Measurements from ENCODE around the gene RUFY4.
A peak's percentile ranks its signal among the peaks of the same experiment; 100 is the strongest.

Gene RUFY4, protein sequence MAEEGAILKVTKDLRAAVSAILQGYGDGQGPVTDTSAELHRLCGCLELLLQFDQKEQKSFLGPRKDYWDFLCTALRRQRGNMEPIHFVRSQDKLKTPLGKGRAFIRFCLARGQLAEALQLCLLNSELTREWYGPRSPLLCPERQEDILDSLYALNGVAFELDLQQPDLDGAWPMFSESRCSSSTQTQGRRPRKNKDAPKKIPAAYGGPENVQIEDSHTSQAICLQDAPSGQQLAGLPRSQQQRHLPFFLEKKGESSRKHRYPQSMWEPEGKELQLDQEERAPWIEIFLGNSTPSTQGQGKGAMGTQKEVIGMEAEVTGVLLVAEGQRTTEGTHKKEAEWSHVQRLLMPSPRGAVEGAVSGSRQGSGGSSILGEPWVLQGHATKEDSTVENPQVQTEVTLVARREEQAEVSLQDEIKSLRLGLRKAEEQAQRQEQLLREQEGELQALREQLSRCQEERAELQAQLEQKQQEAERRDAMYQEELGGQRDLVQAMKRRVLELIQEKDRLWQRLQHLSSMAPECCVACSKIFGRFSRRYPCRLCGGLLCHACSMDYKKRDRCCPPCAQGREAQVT

DNA sequence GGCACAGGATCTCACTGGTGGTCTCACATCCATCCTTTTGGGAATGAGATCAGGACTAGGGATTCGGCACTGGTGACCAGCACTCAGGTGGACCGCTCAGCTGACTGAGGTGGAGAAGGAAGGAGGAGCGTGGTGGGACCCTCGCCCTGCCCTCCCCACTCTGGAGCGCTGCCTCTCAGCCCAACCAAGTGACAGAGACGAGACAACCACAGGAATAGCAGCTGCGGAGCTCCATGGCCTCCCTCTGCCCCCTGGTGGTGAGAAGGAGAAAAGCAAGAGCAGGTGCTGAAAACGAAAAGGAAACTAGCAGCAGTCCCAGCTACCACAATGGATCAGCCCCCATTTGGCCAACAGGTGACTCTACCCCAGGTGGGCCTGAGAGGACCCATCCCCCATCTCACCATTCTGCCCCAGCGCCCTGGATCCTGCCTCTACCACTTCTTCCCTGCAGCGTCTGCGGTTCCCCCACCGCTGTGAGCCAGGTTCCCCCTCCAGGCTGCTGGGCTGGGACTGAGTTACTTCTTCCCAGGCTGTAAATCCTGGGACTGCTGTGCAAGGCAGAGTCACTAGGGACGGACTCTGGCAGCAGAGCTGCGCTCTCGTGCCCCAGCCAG, at the start of gene RUFY4:
Gene RUFY4 (plus strand): TSS at position 533 of the 614 bp plus-strand sequence. CDS start 1,353 bp downstream, outside the sequence.
- DNase-seq, result peak; percentile 79

DNA sequence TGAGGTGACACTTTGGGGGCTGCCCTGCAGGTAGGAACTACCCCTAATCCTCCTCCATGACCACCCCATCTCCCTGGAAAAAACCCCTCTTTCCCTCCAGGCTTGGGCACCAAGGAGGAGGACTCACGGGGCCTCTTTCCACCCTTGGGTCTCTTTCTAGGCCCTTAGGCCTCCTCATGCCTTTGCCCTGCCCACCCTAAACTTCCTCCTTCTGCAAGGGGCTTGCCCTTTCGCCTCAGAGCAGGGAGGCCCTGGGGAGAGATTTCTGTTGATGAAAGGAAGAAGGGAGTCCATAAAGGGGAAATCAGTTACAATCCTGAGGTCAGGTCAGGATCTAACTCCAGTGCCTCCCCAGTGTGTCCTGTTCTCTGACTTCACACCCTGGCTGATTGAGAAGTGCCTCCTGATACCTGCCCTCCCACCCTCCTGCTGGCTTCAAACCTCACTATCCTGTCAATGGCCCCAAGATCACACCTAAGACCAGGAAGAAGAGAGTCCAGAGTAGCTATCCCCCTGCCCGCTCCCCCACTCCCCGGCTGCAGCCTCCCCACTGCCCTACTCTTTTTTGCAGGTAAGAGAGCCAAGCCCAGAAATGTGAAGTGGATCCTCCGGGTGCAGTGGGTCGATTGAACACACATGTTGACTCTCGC, 49.5 kb upstream of the RUFY4 start:
- DNase-seq, result no peak

DNA sequence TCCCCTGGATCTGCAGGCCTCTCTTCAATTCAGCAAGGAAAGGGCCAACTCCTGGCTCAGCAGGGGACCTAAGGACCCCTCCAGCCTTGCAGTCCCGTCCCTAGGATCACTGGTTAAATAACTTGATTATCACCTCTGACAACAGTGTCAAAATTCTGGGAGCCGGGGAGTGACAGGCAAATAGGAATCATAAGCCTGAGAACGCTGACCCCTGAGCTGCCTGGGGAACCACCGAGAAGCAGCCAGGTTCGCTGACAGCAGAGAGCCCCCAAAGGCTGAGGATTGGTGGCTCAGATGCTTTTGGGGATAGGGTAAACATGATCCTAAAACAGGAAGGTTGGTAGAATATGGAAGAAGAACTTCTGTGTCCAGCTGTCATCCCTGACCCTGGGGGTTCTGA, 48.8 kb upstream of the RUFY4 start:
- DNase-seq, result no peak

DNA sequence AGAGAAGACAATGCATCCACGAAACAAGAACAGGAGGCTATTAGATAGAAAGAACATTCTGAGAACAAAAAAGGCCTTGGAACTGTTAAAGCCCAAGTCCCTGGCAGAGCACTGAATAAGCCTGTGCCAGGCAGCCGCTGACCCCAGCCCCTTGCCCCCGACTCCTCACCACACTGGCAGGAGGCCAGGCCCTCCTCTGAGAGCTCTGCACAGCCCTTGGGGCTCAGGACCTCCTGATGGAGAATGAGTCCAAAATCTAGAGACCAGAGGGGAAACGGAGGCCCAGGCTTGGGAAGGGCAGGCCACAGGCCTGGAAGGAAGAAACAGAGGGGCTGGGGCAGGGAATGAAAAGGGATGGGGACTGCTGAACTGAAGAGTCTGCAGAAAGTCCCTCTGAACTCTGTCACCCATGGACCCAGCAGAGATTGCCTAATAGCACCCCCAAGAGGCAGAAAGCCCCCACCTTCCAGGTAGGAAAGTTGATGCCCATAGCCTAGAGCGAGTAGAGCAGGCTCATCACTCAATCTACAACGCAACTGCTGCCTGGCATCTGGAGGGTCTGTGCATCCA, 48.0 kb upstream of the RUFY4 start:
- DNase-seq, result no peak

DNA sequence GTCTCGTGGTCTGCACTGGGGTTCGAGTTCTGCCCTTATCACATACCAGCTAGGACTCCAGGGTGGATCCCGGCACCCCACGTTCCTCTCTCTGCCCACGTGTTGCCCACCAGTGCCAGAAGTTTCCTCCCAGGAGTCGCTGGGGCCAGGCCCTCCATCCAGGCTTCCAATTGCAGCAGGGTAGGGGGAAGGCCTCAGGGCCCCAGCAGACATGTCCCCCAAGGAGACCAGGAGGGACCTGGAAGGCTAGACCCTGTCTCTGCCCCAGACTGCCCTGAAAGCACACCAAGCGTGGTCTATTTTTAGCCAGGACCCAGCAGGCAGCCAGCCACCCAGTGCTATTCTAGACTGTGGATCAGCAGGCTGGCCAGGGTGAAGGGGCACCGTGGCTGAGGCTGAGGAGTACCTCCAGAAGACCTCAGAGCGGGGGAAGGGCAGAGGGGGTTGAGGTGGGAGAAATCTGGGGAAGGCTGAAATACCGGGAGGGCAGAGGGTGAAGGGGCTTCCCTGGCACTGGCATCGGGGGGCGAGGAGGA, 47.4 kb upstream of the RUFY4 start:
- DNase-seq, result no peak

DNA sequence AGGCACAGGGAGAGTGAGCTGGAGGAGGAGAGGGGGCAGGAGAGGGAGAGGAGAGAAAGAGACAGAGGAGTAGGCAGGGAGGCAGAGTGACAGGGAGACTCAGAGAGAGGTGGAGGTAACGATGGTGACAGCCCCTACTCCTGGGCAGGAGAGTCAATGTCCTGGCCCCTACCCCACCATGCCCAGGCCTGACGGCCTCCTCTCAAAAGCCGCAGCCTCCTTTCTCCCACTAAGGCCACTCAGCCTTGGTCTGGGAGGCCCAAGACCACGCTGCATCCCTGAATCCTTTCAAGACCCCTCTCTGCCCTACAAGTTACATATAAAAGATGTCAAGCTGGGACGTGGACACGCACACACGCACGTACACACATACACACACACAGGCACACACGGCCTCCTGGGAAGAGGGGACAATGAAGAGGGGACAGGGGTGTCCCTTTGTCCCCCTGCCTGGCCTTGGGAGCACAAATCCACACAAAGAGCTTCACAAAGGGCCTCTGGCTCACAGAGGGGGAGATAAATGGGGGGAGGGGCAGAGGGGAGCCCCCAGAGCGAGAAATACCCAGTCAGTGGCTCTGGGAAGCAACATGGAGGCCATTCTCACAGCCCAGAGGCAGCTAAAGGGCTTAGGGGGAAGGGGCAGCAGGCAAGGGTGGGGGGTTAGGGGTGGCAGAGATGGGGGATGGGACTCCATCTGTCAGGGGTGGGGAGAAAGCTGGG, 46.8 kb upstream of the RUFY4 start:
- no peak for DNase-seq

DNA sequence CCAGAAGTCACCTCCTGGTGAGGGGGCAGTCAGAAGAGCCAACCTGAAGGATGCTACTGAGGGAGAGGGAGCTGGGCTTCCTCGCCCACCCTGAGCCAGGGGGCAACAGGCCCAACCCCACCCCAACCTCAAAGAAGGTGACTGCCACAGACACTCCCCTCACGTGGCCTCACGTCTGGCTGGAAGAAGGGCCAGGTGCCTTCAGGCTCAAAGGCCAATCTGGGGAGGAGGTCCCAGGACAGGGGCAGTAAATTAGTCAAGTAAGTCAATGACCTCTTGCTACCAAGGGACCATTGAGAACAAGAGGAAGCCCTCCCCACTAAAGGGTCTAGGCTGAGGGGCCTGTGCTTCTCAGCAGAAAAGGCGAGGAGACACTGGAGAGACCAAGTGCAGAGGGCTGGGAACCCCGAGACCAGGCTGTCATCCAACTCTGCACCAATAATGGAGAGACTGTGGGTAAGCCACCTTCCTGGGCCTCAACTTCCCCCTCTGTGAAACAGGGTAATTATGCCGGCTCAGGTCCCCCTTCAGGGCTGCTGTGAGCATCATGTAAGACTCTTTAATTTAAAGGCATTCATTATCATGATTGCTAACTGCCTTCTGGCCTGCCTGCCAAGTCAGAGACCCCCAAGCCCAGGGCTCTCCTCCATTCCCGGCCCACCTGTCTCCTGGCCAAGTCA, 46.1 kb upstream of the RUFY4 start:
- no peak for DNase-seq

DNA sequence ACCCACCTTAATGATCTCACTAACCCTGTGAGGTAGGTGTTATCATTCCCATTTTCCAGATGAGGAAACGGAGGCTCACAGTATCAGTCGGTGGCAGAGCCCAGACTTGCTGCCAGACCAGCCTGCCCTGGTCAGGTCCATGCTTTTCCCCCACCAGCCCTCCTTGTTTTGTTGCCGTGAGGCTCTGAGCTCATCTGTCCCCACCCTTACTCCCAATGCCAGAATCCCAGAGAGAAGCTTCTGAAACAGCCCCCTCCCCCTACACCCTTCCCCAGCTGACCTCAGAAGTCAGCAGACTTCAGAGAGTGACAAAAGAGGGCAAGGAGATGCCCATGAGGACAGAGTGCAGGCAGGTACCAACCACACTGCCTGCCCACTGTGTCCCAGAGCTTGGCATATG, 45.4 kb upstream of the RUFY4 start:
- no peak for DNase-seq

DNA sequence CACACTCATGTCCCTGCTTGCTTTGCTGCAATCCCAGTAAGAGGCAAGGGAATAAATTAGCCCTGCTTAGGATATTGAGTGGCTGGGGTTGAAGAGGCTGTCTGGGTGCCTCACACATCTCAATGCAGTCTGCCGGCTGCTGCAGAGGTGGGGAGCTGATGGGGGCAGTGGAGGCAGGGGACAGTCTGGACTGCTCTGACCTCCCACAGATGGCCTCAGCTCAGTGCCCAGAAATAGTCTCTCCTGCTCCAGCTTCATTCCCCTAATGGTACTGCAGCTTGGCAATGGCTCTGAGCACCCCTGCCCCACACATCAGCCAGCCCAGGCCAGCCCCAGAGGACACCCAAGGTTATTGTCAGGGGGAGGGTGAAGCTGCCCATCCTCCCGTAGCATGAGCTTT, 44.7 kb upstream of the RUFY4 start:
- no peak for DNase-seq

DNA sequence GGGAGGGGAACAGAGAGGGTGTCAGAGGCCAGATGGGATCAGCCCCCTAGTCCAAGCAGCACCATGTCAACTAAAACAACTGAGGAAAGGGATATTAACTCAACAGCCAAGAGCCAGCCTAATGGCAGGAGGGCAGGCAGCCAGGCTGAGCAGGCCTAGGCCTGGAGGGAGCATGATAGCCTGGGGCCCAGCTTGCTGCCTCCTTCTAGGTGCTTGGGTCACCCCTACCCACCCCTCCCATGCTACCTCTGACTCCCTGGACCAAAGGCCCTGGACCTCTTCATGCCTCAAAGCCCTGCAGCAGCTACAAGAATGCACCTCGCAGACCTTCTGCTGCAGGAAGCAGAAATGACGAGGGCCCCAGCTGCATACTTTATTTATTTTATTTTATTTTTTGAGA, 44.2 kb upstream of the RUFY4 start:
- DNase-seq, result no peak

DNA sequence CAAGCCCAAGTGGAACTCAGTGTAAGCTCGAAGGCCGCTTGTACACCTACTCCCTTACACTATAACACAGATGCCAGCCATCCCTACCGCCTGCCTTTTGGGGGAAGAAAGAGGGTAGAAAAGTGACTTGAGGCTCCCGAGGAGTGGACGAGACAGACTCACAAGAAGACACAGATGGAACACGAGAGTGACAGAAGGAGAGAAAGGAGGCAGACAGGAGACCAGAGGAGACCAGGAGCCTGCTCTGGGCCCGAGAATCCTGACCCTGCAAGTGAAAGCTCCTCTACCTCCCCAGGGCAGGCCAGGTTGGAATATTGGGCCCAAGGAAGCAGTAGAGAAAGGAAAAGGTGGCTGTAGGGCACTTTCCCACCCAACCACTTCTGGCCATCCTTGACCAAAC, 42.8 kb upstream of the RUFY4 start:
- no peak for DNase-seq

DNA sequence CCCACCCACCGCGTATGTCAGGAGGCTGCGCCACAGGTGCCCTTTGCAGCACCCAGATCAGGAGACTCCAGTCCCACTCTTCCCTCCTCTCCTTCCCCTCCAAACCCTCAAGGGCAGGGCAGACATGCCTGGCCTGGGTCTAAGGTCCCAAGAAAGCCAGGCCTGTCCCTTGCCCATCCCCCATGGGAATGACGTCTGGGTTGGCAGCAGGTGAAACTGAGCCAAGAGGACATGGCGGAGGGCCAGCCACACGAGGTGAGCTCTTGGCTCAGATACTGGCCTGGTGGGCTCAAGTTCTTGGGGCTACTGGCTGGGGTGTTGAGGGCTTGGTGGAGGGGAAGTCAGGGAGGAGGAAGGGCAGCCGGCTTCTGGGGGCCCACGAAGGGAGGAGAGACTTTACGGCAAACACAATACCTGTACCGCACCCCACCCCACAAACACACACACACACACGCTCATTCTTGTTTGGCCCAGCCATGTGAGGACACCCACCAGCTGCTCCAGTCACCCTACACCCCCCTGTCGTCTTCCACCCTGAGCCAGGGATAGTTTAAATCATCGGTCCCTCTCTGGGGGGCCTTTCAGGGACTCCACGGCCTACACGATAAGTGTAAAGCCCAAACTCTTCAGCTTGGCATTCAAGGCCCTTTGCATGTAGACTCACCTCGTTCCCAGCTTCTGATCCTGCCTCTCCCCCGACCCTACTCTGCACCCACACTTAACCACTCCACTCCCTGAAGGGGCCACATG, 42.2 kb upstream of the RUFY4 start:
- DNase-seq, result no peak

DNA sequence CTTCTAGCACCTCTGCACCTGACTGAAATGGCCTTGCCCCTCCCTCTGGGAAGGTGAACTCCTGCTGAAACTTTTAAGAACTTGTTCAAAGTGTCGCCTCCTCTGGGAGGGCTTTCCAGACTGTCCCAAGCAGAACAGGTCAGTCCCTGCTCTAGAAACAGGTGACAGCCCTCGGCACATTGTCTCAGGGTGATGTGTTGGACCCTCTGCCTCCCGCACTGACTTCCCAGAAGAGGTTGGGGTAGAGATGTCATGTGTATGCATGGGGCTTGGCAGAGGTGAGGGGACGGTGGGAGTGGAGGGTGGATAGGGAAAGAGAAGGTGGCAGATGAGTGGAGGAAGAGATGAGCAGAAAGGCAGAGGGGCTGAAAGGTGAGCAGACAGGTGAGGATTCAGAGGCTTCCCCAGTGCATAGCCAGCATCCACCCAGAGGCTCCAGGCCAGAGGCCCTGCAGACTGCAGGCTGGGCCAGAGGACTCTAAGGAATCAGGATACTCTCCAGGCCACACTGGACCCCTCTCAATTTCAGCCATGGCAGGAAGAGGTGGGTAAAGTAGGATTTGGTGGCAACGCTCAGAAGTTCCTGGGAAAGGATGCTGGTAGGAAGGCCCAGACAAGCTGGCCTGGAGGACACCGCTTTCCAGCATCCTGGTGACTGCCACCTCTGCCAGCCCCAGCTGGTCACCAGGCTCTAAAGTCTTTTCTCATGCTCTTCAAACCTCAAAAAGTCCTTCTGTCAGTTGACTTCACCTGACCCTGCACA, 41.4 kb upstream of the RUFY4 start:
- no peak for DNase-seq

DNA sequence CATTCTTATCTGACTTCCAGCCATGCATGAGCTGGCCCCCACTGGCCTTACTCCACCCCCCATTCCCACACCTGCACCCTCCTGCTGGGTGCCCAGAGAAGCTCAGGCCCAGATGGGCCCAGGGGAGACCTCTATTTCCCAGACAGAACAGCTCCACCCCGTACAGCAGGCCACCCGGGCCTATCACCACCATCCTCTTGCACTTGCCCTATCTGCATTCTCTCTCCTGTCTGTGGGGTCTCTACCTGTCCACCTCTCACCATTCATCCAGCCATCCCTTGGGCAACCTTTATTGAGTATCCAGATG, 40.9 kb upstream of the RUFY4 start:
- no peak for DNase-seq

DNA sequence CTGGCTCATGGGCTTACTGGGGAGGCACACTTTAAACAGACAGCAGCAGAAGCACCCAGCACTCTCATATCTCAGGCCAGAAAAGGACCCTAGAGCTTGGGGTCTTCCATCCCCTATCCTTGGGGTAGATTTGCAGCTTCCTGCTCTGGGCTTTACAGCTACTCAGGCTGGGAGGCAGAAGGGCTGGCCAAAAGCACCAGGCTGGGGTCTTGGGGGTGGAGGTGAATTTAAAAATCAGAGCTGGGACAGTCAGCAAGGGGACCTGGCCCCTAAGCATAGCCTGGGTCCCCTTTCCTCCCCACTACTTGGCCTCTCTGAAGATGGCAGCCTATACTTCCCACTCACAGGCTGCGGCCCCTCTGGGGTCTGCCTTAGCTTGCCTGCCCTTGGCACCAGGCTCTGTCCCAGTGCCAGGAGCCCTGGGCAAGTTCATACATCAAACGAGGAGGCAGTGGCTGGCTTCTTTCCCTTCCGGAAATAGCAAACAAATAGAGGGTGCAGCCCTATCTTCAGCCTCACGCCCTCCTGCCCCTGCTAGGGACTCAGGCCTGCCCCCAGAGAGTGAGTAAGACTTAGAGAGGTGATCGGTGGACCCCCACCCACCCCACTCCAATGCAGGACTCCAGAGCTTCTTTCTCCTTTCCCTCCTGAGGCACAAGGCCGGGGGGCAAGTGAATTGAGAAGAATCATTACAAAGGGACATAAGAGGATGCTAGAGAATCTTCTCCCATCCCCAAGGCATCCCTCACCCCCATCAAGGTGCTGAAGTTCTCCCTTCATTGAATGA, 40.3 kb upstream of the RUFY4 start:
- no peak for DNase-seq

DNA sequence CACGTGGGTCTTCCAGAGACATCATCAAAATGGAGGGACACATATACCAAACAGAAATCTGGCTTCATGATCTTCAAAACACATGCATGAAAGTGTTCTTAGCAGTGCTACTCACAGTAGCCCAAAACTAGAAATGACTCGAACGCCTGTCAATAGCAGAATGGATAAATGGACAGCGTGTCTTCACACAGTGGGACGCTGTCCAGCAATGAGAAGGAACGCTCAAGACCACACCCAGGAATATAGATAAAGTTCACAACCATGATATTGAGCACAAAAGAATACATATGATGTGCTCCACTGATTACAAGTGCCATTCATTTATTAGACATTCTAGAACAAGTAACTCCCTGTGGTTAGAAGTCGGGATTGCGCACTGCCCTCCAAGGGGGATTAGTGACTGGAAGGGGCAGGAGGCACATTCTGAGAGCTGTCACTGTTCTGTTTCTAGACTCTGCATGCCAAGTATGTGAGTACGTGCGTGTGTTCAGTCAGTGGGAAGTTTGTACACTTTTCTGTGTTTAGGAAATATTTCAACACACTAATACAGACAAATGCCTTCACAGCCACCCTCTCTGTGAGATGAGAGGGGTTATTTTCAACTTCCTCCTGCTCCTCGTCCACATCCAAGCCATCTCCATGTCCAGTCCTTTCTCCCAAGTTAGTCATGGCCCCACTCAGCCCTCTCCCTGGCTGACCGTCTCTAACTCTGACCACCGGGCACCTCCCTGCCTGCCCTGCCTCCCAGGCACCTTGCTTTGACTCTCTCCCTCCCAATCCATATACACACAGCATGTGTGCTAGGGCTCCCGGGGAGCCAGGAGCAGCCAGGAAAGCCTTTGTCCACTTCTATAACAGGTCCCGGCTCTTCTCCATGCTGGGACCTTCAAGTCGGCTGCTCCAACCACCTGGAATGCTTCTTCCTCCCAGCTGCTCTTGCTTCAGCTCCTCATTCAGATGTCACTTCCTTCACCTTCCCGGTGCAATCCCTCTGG, 39.4 kb upstream of the RUFY4 start:
- DNase-seq, result no peak

DNA sequence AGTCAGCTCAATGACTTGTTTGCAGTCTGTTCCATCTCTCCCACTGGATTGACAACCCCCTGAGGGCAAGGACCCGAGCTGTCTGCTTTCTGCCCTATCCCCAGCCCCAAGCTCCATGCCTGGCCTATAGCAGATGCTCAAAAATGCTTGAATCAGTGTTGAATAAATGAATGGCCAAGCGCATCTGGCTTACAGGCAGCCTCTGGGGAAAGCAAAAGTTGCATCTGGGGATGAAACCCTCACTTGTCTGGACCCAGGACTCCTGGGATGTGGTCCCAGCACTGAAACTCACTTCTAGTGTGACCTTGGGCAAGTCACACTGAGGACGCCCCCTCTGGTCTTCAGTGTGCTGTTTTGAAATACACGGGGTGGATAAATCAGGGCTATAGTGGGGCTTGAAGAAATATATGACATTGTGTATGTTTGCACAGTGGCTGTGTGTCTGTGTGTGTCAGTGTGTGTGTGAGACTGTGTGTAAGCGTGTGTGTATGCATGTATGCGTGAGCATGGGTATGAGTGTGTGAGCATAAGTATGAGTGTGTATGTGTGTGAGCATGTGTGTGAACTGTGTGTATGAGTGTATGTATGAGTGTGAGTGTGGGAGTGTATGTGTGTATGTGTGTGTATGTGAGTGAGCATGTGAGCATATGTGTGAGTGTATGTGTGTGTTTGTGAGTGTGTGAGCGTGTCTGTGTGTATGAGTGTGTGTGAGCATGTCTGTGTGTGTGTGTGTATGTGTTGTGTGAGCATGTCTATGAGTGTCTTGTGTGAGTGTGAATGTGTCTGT, 38.5 kb upstream of the RUFY4 start:
- no peak for DNase-seq

DNA sequence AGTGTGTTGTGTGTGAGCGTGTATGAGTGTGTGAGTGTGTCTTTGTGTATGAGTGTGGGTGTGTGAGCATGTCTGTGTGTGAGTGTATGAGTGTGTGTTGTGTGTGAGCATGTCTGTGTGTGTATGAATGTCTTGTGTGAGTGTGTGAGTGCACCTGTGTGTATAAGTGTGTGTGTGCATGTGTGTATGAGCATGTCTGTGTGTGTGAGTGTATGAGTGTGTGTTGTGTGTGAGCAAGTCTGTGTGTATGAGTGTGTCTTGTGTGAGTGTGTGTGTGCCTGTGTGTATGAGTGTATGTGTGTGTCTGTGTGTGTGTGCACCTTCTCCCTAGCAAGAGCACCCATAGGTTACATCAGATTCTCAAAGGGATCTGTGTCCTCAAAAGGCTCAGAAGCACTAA, 37.8 kb upstream of the RUFY4 start:
- DNase-seq, result no peak

Measured in activated CD4-positive, alpha-beta T cell treated with anti-CD3 and anti-CD28 coated beads, Interleukin-10, Interleukin-2, amounts not matched to agents 100 ng/mL and 50 ng/mL, durations not matched to agents 16 hours and 8 hours (primary cell).